Measurements from ENCODE around the gene HBE1. TPM values are rescaled to one million over a fixed set of nuclear protein-coding genes. Genes with fewer than 3 reads are reported as not detected.

The HBE1 gene
- total and polyA plus RNA-seq, 9 of the 15 experiments (the other 6 are each of a cell fraction or from before 2014, with no cell fraction given), result 612 to 10,250 (median 2,181) TPM

- TF ChIP-seq ZBTB40 (IDR thresholded peaks at IDR 0.05) (no peak), ZBTB40 (CRISPR knock-in tag; IDR thresholded peaks at IDR 0.05) (no peak), ELF4 (CRISPR knock-in tag; IDR thresholded peaks at IDR 0.05) (no peak), EP400 (IDR thresholded peaks at IDR 0.05) (0 out of 2 replicates have a peak, but pooled peaks have one; percentile 4), PRMT5 (CRISPR knock-in tag; IDR thresholded peaks at IDR 0.05) (no peak), EZH2 (IDR thresholded peaks at IDR 0.05; ENCODE audit: borderline replicate concordance, low read depth, low read length) (no peak), CTCF (IDR thresholded peaks at IDR 0.05 in 2 of 3, conservative IDR thresholded peaks at IDR 0.05 in 1 of 3; ENCODE audit: insufficient read depth in 2 of 3, low read depth in 1 of 3, low read length in 3 of 3) (no peak), NR2C1 (IDR thresholded peaks at IDR 0.05) (no peak), NR2C1 (tag; IDR thresholded peaks at IDR 0.05) (no peak), LARP7 (IDR thresholded peaks at IDR 0.05) (no peak), BCLAF1 (IDR thresholded peaks at IDR 0.05; ENCODE audit: borderline replicate concordance in 1 of 2, control insufficient read depth in 1 of 2, low read depth in 2 of 2, low read length in 1 of 2) (no peak)
These were observed 35.3 kb downstream of the HBE1 start, which contains the start of gene HBD (continued) for GRCh38 chr11:5234381-5234834.

All from K562 (cell line).